DND-41 (cell line): ENCODE results near the gene KIF5B.
"Not testable (repeated sequence)": the region's sequence is repeated elsewhere in the genome, so short reads cannot be mapped to it uniquely, and the experiment has no call there.

Source experiments
- ATAC-seq: fragments of 200-7000 bp; cut with Tn5 transposase; 3 replicates; pipeline ENCODE4 v1.9.1; 2021; ENCODE audit warnings: low read depth; ENCODE audit not compliant: insufficient read depth
- DNase-seq: peaks from one replicate; pipeline ENCODE4 v3.0.0-alpha.2; 2020
- H2AFZ ChIP-seq: 2 replicates; pipeline ENCODE4 v1.6.0; 2012; ENCODE audit warnings: low read depth, low read length
- H3K27ac ChIP-seq: 2 replicates; pipeline ENCODE4 v1.5.1; 2012; ENCODE audit warnings: low read length, inconsistent platforms
- H3K27me3 ChIP-seq: fragments of 200-600 bp; sonication (generic); 2 replicates; pipeline ENCODE4 v1.6.0; 2012; ENCODE audit warnings: low read length, mild to moderate bottlenecking, inconsistent platforms; ENCODE audit not compliant: insufficient read depth, poor library complexity
- H3K36me3 ChIP-seq: 2 replicates; pipeline ENCODE4 v1.5.1; 2012; ENCODE audit warnings: low read length, inconsistent platforms; ENCODE audit not compliant: insufficient read depth
- H3K4me1 ChIP-seq: 2 replicates; pipeline ENCODE4 v1.5.1; 2012; ENCODE audit warnings: mild to moderate bottlenecking, low read length; ENCODE audit not compliant: insufficient read depth
- H3K4me2 ChIP-seq: 2 replicates; pipeline ENCODE4 v1.6.0; 2012; ENCODE audit warnings: mild to moderate bottlenecking, moderate library complexity, low read length, inconsistent platforms; ENCODE audit not compliant: insufficient read depth
- H3K4me3 ChIP-seq, 2 experiments: fragments of 200-600 bp in 1 of 2; shearing (Covaris generic) in 1 of 2; 2 replicates each; pipeline ENCODE4 v1.5.1; 2012 to 2016; ENCODE audit warnings: inconsistent platforms in 2 of 2, low read length in 2 of 2, mild to moderate bottlenecking in 2 of 2, low read depth in 1 of 2, moderate library complexity in 1 of 2
- H3K79me2 ChIP-seq: 2 replicates; pipeline ENCODE4 v1.6.0; 2012; ENCODE audit warnings: low read length, inconsistent platforms; ENCODE audit not compliant: insufficient read depth
- H3K9ac ChIP-seq: 2 replicates; pipeline ENCODE4 v1.6.0; 2012; ENCODE audit warnings: low read depth, mild to moderate bottlenecking, inconsistent platforms, low read length, moderate library complexity
- H3K9me3 ChIP-seq: 2 replicates; pipeline ENCODE4 v1.5.1; 2012; ENCODE audit warnings: low read length, moderate library complexity, mild to moderate bottlenecking, inconsistent platforms; ENCODE audit not compliant: insufficient read depth, severe bottlenecking
- H4K20me1 ChIP-seq: 2 replicates; pipeline ENCODE4 v1.6.0; 2012; ENCODE audit warnings: low read length; ENCODE audit not compliant: insufficient read depth
- EZH2 ChIP-seq: IDR thresholded peaks from 3 replicates; pipeline ENCODE4 v1.6.1; 2012; ENCODE audit warnings: borderline replicate concordance, low read depth, mild to moderate bottlenecking, moderate library complexity, low read length, inconsistent platforms; ENCODE audit not compliant: severe bottlenecking
- TF ChIP-seq, protein P1 (sequence below): IDR thresholded peaks from 2 replicates; pipeline ENCODE4 v1.5.1; 2012; ENCODE audit warnings: borderline replicate concordance, low read length, moderate library complexity, mild to moderate bottlenecking; ENCODE audit not compliant: poor library complexity, severe bottlenecking; ENCODE audit errors: extremely low read depth

Gene KIF5B

DNA sequence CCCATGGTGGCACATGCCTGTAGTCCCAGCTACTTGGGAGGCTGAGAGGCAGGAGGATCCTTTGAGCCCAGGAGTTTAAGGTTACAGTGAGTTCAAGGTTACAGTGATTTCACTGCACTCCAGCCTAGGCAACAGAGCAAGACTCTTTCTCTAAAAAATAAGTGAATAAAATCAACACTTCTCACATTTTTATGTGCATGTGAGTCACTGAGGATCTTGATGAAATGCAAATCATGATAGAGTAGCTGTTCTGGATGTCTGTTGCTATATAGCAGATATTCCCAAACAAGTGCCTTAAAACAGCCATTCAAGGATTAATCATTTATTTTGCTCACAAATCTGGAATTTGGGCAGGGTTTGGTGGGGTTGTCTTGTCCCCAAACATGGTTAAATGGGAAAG, 65.3 kb downstream of the KIF5B start:
- Histone ChIP-seq H3K4me2 (no peak overlapping the region), H3K9me3 (no peaks in the 10 kb centered on the region), H2AFZ (no peak overlapping the region), H3K36me3 (no peaks in the 10 kb centered on the region), H3K4me1 (no peaks in the 10 kb centered on the region), H3K4me3 (no peak overlapping the region), H3K27ac (no peak overlapping the region), H4K20me1 (no peaks in the 10 kb centered on the region), H3K27me3 (no peaks in the 10 kb centered on the region), H3K9ac (no peak overlapping the region), H3K79me2 (no peaks in the 10 kb centered on the region)
- DNase-seq (no peak), ATAC-seq (no peak)
- TF ChIP-seq EZH2, result no peak
- TF ChIP-seq, protein P1, sequence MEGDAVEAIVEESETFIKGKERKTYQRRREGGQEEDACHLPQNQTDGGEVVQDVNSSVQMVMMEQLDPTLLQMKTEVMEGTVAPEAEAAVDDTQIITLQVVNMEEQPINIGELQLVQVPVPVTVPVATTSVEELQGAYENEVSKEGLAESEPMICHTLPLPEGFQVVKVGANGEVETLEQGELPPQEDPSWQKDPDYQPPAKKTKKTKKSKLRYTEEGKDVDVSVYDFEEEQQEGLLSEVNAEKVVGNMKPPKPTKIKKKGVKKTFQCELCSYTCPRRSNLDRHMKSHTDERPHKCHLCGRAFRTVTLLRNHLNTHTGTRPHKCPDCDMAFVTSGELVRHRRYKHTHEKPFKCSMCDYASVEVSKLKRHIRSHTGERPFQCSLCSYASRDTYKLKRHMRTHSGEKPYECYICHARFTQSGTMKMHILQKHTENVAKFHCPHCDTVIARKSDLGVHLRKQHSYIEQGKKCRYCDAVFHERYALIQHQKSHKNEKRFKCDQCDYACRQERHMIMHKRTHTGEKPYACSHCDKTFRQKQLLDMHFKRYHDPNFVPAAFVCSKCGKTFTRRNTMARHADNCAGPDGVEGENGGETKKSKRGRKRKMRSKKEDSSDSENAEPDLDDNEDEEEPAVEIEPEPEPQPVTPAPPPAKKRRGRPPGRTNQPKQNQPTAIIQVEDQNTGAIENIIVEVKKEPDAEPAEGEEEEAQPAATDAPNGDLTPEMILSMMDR, result no peak

DNA sequence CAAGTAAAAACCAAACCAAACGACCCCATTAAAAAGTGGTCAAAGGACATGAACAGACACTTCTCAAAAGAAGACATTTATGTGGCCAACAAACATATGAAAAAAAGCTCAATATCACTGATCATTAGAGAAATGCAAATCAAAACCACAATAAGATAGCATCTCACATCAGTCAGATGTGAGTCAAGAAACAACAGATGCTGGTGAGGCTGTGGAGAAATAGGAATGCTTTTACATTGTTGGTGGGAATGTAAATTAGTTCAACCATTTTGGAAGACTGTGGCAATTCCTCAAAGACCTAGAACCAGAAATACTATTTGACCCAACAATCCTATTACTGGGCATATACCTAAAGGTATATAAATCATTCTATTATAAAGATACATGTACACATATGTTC, 68.4 kb downstream of the KIF5B start:
- not testable (repeated sequence) for DNase-seq, H4K20me1 ChIP-seq, ATAC-seq

DNA sequence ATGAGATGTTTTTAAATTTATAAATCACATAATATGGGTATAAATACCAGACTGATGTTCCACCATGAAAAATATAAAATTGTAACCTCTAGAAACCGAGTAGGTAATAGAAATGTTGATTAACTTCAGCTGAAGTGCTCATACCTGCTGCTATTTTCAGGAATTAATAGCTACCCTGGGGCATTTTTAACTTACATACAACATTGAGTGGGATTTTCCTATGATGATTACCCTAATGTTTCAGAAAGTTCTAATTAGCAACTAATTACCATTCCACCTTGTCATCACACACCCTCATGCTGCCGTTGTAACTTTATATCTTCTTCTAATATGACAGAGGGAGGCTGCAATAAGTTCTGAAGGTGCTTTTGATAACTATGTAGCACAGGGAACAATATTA, 74.1 kb downstream of the KIF5B start:
- Histone ChIP-seq H3K9me3 (no peaks in the 10 kb centered on the region), H3K27ac (no peak overlapping the region), H3K27me3 (no peaks in the 10 kb centered on the region), H4K20me1 (no peaks in the 10 kb centered on the region), H3K4me3 (no peak overlapping the region), H3K36me3 (no peaks in the 10 kb centered on the region), H2AFZ (no peak overlapping the region), H3K9ac (no peak overlapping the region), H3K4me2 (no peak overlapping the region), H3K4me1 (peaks cover 9% of the 10 kb centered on the region), H3K79me2 (no peaks in the 10 kb centered on the region)
- TF ChIP-seq EZH2, result no peak
- TF ChIP-seq, protein P1, result no peak
- DNase-seq (no peak), ATAC-seq (no peak)

More for the DNA sequence above, 68.4 kb downstream of the KIF5B start:
- not testable (repeated sequence) for H3K9ac ChIP-seq, H2AFZ ChIP-seq, H3K27me3 ChIP-seq, H3K4me2 ChIP-seq, H3K36me3 ChIP-seq, H3K79me2 ChIP-seq, H3K4me3 ChIP-seq, H3K4me1 ChIP-seq, H3K9me3 ChIP-seq, H3K27ac ChIP-seq

DNA sequence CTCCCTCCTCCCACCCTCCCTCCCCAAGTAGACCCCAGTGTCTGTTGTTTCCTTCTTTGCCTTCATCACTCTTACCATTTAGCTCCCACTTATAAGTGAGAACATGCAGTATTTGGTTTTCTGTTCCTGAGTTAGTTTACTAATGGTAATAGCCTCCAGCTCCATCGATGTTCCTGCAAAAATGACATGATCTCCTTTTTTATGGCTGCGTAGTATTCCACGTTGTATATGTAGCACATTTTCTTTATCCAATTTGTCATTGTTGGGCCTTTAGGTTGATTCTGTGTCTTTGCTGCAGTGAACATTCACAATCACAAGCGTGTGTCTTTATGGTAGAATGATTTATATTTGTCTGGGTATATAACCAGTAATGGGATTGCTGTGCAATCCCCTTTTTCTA, 75.8 kb downstream of the KIF5B start:
- no peak for DNase-seq
- no peak overlapping the region for H3K9ac ChIP-seq
- no peak overlapping the region for H2AFZ ChIP-seq
- no peak for TF ChIP-seq EZH2
- TF ChIP-seq, protein P1, result no peak
- ATAC-seq, result no peak
- H3K27me3 ChIP-seq, result no peaks in the 10 kb centered on the region
- H3K4me3 ChIP-seq, result no peak overlapping the region
- H3K27ac ChIP-seq, result no peak overlapping the region
- peaks cover 11% of the 10 kb centered on the region for H3K4me1 ChIP-seq
- no peaks in the 10 kb centered on the region for H3K36me3 ChIP-seq
- H3K79me2 ChIP-seq, result no peaks in the 10 kb centered on the region
- H3K4me2 ChIP-seq, result no peak overlapping the region
- H4K20me1 ChIP-seq, result no peaks in the 10 kb centered on the region
- H3K9me3 ChIP-seq, result no peaks in the 10 kb centered on the region

DNA sequence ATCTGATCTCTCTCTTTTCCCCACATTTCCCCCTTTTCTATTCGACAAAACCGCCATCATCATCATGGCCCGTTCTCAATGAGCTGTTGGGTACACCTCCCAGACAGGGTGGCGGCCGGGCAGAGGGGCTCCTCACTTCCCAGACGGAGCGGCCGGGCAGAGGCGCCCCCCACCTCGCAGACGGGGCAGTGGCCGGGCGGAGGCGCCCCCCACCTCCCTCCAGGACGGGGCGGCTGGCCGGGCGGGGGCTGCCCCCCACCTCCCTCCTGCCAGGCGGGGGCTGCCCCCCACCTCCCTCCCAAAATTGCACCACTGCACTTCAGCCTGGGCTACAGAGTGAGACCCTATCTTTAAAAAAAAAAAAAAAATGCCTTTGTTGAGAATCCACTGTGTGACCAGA, 77.2 kb downstream of the KIF5B start:
- H4K20me1 ChIP-seq, H3K9me3 ChIP-seq, H3K36me3 ChIP-seq, H2AFZ ChIP-seq, H3K27me3 ChIP-seq, ATAC-seq, H3K4me2 ChIP-seq, DNase-seq, H3K79me2 ChIP-seq, H3K9ac ChIP-seq, H3K4me3 ChIP-seq, H3K27ac ChIP-seq: not testable (repeated sequence)
- peaks cover 22% of the 10 kb centered on the region for H3K4me1 ChIP-seq
